ENCODE results near the gene CNGA2.

The CNGA2 gene

GRCh38 chrX:151754047-151754429, 19.5 kb downstream of the CNGA2 start:
- peak; percentile 79 for DNase-seq

DNA sequence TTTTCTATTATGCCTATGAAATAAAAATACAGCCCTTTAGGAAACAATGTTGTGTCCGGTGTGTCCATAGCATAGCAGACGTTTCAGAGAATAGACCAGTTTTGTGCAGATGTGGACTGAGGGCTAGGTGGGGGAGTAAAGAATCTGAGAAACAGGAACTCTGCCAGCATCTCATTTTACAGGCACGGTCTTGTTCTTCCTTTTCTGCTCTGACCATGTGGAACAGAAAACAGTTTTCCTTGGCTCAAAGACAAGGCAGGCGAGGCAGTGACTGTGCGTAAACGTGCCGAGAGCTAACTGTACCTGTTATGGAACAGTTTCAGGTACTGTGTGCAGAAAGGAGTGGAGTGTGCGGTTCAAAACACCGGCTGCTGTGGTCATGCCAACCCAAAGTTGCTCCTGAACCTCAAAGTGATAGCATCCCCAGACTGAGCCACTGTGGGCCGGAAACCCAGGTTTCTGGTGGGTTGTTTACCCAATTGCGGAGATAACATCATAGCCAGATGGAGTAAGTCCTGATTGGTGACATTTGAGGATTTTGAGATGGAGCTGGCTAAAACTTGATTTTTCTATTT, 20.2 kb downstream of the CNGA2 start:
- no peak for DNase-seq

DNA sequence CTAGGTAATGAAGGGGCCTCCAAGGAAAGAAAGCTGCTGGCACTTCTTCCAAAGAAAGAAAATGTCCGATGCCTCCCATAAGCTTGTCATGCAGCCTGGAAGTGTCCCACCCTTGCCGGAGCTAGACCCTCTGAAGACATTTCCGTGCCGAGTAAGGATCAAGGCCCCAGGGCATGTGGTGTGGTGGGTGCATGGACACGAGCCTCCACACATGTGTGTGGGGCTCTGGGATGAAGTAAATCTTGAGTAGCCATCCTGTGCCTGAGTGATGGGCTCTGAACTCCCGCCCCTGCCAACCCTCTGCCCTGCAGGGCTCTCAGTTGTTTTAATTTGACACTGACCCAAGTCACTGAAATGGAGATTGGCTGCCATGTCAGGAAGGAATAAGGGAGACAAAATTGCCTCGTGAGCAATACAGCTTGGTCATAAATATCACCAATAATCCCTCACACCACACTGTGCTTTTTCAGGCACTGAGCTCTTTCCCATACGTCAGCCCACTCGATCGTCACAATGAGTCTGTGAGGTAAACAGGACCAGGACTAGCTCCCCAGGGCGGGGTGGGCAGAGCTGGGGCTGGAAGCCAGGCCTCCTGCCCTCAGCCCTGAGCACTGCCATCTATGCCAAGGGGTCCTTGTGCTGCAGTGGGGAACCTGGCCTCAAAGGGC, 24.6 kb downstream of the CNGA2 start:
- DNase-seq, result no peak

- DNase-seq, result no peak
Measured at GRCh38 chrX:151762802-151763201, 28.3 kb downstream of the CNGA2 start.

DNA sequence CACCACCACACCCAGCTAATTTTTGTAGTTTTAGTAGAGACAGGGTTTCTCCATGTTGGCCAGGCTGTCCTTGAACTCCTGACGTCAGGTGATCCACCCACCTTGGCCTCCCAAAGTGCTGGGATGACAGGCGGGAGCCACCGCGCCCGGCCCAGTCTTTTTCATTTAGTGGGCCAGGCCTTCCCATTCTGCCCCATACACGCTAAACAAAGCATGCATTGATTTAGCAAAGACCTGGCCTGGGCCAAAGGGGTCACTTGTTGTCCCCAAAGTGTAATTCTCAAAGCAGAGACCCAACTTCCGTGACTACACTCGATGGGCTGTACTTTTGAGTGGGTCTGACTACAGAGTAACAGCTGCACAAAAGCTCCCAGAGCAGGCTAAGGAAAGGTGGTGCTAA, 29.2 kb downstream of the CNGA2 start:
- no peak for DNase-seq

DNA sequence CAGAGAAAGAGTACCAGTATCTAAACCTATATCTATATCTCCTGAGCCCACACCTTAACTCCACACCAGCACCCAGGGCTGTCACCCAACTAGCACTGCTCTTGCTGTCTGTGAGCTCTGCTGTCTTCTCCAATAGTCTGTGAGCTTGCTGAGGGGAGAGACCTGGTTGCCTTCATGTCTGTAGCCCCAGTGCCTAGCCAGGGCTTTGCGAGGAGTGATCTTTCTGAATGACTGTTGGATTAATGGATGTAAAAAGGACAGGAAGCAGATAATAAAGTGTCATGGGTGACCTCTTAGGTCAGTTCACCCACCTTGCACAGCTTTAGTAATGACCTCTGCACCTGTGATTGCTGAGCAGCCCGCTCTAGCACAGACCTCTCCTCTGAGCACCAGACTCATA, 30.5 kb downstream of the CNGA2 start:
- no peak for DNase-seq

- no peak for DNase-seq
Measured at GRCh38 chrX:151771726-151772125, 37.2 kb downstream of the CNGA2 start.

DNA sequence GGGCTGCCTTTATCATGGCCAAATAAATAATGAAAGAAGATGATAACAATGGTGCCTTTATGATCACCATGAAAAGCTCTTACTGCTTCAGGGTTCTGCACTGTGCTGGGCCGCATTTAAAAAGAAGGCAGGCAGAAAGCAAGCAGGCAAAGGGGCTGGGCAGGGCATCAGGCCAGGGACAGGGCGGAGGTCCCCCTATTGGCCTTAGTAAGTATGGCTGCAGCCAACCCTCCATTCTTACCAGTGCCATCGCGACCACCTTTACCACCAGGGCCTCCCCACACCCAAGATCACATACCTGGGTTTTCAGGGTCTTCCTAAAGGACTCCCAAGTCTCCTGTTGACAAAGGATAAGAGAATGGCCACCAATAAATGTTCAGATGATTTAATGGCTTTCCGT, 38.9 kb downstream of the CNGA2 start:
- no peak for DNase-seq

DNA sequence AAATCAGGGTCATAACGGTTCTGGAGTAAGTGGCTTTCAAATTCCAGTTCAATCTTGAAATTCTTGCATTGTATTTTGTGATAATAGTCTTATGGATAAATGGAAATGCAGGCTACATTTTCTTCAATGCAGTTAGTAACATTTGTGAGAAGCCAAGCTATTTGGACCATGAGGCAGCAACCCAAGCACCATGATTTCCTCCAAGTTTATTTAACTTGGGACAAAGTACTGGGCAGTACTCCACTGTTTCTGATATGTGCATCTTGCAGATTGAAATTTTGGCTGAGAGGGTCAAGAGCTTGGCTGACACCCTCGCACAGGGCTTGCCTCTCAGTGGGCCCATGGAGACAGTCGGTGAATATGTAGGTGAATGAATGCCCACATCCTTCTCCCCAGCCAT, 39.9 kb downstream of the CNGA2 start:
- DNase-seq, result no peak

GRCh38 chrX:151776181-151776731, 41.7 kb downstream of the CNGA2 start:
- DNase-seq, result no peak

DNA sequence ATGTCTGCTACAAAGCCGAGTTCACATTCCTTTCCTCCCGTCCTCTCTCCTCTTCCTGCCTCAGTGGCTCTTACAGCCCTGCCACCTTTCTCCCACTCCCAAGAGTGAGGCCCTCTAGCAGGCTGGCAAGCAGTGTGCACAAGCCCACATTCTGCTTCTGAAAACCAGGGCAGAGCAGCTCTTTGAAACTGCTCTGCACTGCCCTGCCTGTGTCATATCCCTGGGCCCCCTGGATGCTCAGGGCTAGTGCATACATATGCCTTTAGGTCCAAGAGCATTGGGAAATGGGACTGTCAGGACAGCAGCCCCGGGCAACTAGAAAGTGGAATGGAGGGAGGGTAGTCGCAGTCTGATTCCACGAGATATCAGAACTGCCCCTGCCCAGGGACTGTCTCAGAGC, 42.4 kb downstream of the CNGA2 start:
- no peak for DNase-seq

- DNase-seq, result no peak
Measured at GRCh38 chrX:151779258-151779657, 44.7 kb downstream of the CNGA2 start.

GRCh38 chrX:151780621-151781020, 46.1 kb downstream of the CNGA2 start:
- DNase-seq, result no peak

DNA sequence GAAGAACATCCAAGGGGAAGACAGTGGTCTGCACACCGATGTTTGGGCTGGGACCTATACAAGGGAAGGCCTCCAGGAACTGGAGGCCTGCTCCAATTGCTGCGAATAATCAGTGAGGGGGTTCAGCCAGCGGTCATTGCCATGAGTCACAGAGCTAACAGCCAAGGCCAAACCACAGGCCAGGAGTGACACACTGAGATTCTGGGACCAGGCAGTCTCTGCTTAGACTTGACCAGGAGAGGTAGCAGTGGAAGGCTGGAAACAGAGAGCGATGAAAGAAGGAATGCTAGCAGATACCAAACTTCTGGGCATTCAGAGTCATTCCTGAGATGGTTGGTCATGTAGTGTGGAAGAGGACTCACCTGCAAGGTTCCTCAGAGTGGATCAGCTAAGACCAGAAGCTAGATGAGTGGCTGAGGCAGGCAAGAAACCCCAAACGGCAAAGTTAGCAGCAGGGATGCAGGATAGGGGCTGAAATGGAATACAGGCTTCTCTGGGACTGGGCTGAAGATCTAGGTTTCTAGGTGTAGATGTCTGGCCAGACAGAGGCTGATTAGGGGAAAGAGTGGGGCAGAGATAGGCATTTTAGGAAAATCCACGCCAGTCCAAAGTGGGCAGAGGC, 54.7 kb downstream of the CNGA2 start:
- no peak for DNase-seq

GRCh38 chrX:151790481-151791160, 56.1 kb downstream of the CNGA2 start:
- DNase-seq, result no peak

GRCh38 chrX:151791961-151792360, 57.4 kb downstream of the CNGA2 start:
- no peak for DNase-seq

- no peak for DNase-seq
Measured at GRCh38 chrX:151792505-151792904, 58.0 kb downstream of the CNGA2 start.

DNA sequence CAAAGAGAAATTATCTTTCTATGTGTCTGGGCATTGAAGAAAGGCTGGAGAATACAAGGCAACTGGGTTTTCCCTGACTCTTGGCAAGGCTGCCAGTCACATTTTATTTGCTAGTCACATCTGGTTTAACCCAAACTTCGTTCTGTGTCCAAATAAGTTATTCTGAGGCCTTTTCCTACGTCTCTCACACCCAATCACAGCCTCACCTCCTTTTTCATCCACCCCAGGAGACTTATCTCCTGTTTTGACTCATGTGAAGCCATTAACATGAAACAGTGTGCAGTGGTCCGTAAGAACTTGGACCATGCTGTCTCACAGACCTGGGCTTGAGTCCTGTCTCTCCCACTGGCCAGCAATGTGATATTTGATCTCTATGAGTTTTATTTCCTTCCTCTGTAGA, 59.3 kb downstream of the CNGA2 start:
- DNase-seq, result no peak

All from DMS153 (cell line).